Measurements from ENCODE around the gene CPN2.

Gene CPN2

DNA sequence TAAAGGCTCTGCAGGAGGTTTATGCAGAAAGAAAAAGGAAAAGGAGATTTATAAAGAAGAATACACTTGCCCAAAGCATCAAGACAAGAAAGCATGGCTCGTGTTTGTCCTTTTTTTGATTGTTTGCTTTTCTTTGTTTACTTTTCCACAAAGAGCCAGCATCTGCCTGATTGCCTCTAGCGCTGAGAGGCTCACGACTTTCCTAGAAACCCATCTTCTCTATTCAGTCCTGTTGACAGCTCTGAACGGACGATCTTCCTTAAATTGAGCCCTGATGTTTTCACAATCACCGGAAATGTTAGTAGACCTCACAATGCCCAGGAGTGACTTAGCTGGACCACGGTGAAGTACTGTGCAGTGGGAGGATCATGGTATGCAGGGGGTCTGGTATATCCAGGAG lies 35.5 kb upstream of the CPN2 start:
- no peak for TF ChIP-seq SIN3A (IDR thresholded peaks at IDR 0.05; ENCODE audit: borderline replicate concordance, insufficient read depth, low read length)
- TF ChIP-seq, protein P1, sequence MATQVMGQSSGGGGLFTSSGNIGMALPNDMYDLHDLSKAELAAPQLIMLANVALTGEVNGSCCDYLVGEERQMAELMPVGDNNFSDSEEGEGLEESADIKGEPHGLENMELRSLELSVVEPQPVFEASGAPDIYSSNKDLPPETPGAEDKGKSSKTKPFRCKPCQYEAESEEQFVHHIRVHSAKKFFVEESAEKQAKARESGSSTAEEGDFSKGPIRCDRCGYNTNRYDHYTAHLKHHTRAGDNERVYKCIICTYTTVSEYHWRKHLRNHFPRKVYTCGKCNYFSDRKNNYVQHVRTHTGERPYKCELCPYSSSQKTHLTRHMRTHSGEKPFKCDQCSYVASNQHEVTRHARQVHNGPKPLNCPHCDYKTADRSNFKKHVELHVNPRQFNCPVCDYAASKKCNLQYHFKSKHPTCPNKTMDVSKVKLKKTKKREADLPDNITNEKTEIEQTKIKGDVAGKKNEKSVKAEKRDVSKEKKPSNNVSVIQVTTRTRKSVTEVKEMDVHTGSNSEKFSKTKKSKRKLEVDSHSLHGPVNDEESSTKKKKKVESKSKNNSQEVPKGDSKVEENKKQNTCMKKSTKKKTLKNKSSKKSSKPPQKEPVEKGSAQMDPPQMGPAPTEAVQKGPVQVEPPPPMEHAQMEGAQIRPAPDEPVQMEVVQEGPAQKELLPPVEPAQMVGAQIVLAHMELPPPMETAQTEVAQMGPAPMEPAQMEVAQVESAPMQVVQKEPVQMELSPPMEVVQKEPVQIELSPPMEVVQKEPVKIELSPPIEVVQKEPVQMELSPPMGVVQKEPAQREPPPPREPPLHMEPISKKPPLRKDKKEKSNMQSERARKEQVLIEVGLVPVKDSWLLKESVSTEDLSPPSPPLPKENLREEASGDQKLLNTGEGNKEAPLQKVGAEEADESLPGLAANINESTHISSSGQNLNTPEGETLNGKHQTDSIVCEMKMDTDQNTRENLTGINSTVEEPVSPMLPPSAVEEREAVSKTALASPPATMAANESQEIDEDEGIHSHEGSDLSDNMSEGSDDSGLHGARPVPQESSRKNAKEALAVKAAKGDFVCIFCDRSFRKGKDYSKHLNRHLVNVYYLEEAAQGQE (IDR thresholded peaks at IDR 0.05; ENCODE audit: insufficient read depth in 1 of 2, low read depth in 2 of 2, low read length in 2 of 2): no peak
- no peak for TF ChIP-seq FOXP2 (optimal IDR thresholded peaks at IDR 0.05; ENCODE audit: borderline replicate concordance, extremely low read depth, extremely low read length, insufficient read depth)
- TF ChIP-seq TAF1 (IDR thresholded peaks at IDR 0.05; ENCODE audit: borderline replicate concordance, insufficient read depth, low read length): no peak
- TF ChIP-seq POLR2AphosphoS5 (IDR thresholded peaks at IDR 0.05; ENCODE audit: low read depth, low read length): no peak

GRCh38 chr3:194386066-194386465 lies 34.9 kb upstream of the CPN2 start:
- TF ChIP-seq SIN3A (IDR thresholded peaks at IDR 0.05; ENCODE audit: borderline replicate concordance, insufficient read depth, low read length) (no peak), TAF1 (IDR thresholded peaks at IDR 0.05; ENCODE audit: borderline replicate concordance, insufficient read depth, low read length) (no peak), POLR2AphosphoS5 (IDR thresholded peaks at IDR 0.05; ENCODE audit: low read depth, low read length) (no peak), FOXP2 (optimal IDR thresholded peaks at IDR 0.05; ENCODE audit: borderline replicate concordance, extremely low read depth, extremely low read length, insufficient read depth) (no peak)
- TF ChIP-seq, protein P1 (IDR thresholded peaks at IDR 0.05; ENCODE audit: insufficient read depth in 1 of 2, low read depth in 2 of 2, low read length in 2 of 2): no peak

GRCh38 chr3:194384569-194385001 lies 33.5 kb upstream of the CPN2 start:
- TF ChIP-seq POLR2AphosphoS5 (IDR thresholded peaks at IDR 0.05; ENCODE audit: low read depth, low read length): no peak
- TF ChIP-seq, protein P1 (IDR thresholded peaks at IDR 0.05; ENCODE audit: insufficient read depth in 1 of 2, low read depth in 2 of 2, low read length in 2 of 2): no peak
- no peak for TF ChIP-seq SIN3A (IDR thresholded peaks at IDR 0.05; ENCODE audit: borderline replicate concordance, insufficient read depth, low read length)
- no peak for TF ChIP-seq FOXP2 (optimal IDR thresholded peaks at IDR 0.05; ENCODE audit: borderline replicate concordance, extremely low read depth, extremely low read length, insufficient read depth)
- no peak for TF ChIP-seq TAF1 (IDR thresholded peaks at IDR 0.05; ENCODE audit: borderline replicate concordance, insufficient read depth, low read length)

- TF ChIP-seq SIN3A (IDR thresholded peaks at IDR 0.05; ENCODE audit: borderline replicate concordance, insufficient read depth, low read length) (no peak), FOXP2 (optimal IDR thresholded peaks at IDR 0.05; ENCODE audit: borderline replicate concordance, extremely low read depth, extremely low read length, insufficient read depth) (no peak), TAF1 (IDR thresholded peaks at IDR 0.05; ENCODE audit: borderline replicate concordance, insufficient read depth, low read length) (no peak)
Observed at GRCh38 chr3:194384156-194384555, 33.0 kb upstream of the CPN2 start.

GRCh38 chr3:194383276-194383940 lies 32.3 kb upstream of the CPN2 start:
- TF ChIP-seq FOXP2 (optimal IDR thresholded peaks at IDR 0.05; ENCODE audit: borderline replicate concordance, extremely low read depth, extremely low read length, insufficient read depth) (no peak), TAF1 (IDR thresholded peaks at IDR 0.05; ENCODE audit: borderline replicate concordance, insufficient read depth, low read length) (no peak), POLR2AphosphoS5 (IDR thresholded peaks at IDR 0.05; ENCODE audit: low read depth, low read length) (no peak), SIN3A (IDR thresholded peaks at IDR 0.05; ENCODE audit: borderline replicate concordance, insufficient read depth, low read length) (no peak)
- TF ChIP-seq, protein P1 (IDR thresholded peaks at IDR 0.05; ENCODE audit: insufficient read depth in 1 of 2, low read depth in 2 of 2, low read length in 2 of 2): no peak

Measured in PFSK-1 (cell line).